Measurements from ENCODE around the gene ERC2.

- TF ChIP-seq CHD2 (IDR thresholded peaks at IDR 0.05; ENCODE audit: low read length) = no peak
- peak; percentile 84; the same call in 1 of the 2 replicates for TF ChIP-seq JUND (IDR thresholded peaks at IDR 0.05; ENCODE audit: low read length)
- TF ChIP-seq, protein P1, sequence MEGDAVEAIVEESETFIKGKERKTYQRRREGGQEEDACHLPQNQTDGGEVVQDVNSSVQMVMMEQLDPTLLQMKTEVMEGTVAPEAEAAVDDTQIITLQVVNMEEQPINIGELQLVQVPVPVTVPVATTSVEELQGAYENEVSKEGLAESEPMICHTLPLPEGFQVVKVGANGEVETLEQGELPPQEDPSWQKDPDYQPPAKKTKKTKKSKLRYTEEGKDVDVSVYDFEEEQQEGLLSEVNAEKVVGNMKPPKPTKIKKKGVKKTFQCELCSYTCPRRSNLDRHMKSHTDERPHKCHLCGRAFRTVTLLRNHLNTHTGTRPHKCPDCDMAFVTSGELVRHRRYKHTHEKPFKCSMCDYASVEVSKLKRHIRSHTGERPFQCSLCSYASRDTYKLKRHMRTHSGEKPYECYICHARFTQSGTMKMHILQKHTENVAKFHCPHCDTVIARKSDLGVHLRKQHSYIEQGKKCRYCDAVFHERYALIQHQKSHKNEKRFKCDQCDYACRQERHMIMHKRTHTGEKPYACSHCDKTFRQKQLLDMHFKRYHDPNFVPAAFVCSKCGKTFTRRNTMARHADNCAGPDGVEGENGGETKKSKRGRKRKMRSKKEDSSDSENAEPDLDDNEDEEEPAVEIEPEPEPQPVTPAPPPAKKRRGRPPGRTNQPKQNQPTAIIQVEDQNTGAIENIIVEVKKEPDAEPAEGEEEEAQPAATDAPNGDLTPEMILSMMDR (IDR thresholded peaks at IDR 0.05; ENCODE audit: control extremely low read depth in 1 of 3, insufficient read depth in 1 of 3, low read depth in 1 of 3, low read length in 3 of 3) = no peak
- TF ChIP-seq SIN3A (conservative IDR thresholded peaks at IDR 0.05 in 1 of 2, IDR thresholded peaks at IDR 0.05 in 1 of 2; ENCODE audit: low read depth in 1 of 2, low read length in 2 of 2) = no peak
- TF ChIP-seq POLR2A (IDR thresholded peaks at IDR 0.05; ENCODE audit: control extremely low read depth in 1 of 2, low read depth in 2 of 2, low read length in 2 of 2) = no peak
- no peak for TF ChIP-seq USF2 (IDR thresholded peaks at IDR 0.05; ENCODE audit: low read length)
- TF ChIP-seq SIRT6 (IDR thresholded peaks at IDR 0.05; ENCODE audit: low read length) = no peak
- TF ChIP-seq NRF1 (IDR thresholded peaks at IDR 0.05; ENCODE audit: low read depth, low read length) = no peak
- TF ChIP-seq JUN (IDR thresholded peaks at IDR 0.05; ENCODE audit: low read depth, low read length) = no peak
- no peak for TF ChIP-seq RFX5 (IDR thresholded peaks at IDR 0.05; ENCODE audit: borderline replicate concordance, low read depth, low read length)
- TF ChIP-seq KDM5A (IDR thresholded peaks at IDR 0.05; ENCODE audit: low read length) = no peak
Measured at GRCh38 chr3:56125358-56126005, 342.8 kb downstream of the ERC2 start.

Data from H1 (cell line).